Measurements from ENCODE around the gene NEGR1. TPM values are rescaled to one million over a fixed set of nuclear protein-coding genes. Genes with fewer than 3 reads are reported as not detected.

Gene NEGR1
- total RNA-seq, 1 experiment from 2014 or later: 0.05 TPM

DNA sequence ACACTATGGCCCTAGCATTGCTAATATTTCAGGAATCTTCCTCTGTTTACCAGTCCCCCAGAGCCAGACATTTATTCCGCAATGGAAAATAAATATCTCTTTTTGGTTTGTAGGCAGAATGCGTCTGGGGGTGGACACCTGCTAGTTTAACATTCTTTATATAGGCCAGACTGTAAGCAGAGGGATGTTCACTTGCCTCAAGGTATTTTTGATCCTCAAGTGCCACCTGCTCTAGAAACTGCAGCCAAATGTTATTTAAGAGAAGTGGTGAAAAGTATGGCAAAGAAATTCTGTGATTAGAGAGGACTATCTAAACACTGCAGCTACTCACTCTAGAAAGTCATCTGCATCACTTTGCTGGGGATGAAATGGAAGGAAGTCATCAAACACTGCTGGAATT is 164.7 kb downstream of the NEGR1 start:
- H3K79me2 ChIP-seq (ENCODE audit: insufficient read depth, low read length): no peaks in the 10 kb centered on the region
- ChIA-PET CTCF (no interaction called here), POLR2A (no interaction called here), RAD21 (ENCODE audit: low non-redundant PET in 1 of 2, low total read pairs in 2 of 2, uncharacterized antibody in 2 of 2, unreplicated experiment in 2 of 2) (no interaction called here)
- no peaks in the 10 kb centered on the region for H3K36me3 ChIP-seq (ENCODE audit: control insufficient read depth in 1 of 2, insufficient read depth in 2 of 2, low read length in 2 of 2)
- H3K9ac ChIP-seq (ENCODE audit: low read length): no peak overlapping the region
- intact Hi-C loops (cut with micrococcal nuclease): no loop called here
- ATAC-seq (no peak), DNase-seq (ENCODE audit: low read depth, low spot score) (no peak)
- no peaks in the 10 kb centered on the region for H3K4me1 ChIP-seq (ENCODE audit: control insufficient read depth in 1 of 2, insufficient read depth in 2 of 2, low read length in 2 of 2)
- H2AFZ ChIP-seq (ENCODE audit: low read depth, low read length, poor library complexity, severe bottlenecking): no peak overlapping the region
- no peaks in the 10 kb centered on the region for H3K9me2 ChIP-seq (ENCODE audit: insufficient read depth)
- no peak overlapping the region for H3K27ac ChIP-seq (ENCODE audit: low read depth, low read length)
- H4K20me1 ChIP-seq (ENCODE audit: insufficient read depth): no peaks in the 10 kb centered on the region
- BruUV-seq (replicated peaks): no TSS peak
- peaks cover 0 to 5% of the 10 kb centered on the region in 2 experiments; a peak in 1 of 4 replicates for H3K9me3 ChIP-seq (ENCODE audit: control insufficient read depth in 1 of 2, insufficient read depth in 1 of 2, low read depth in 1 of 2, low read length in 2 of 2)
- H3K4me3 ChIP-seq (replicated peaks in 1 of 2; ENCODE audit: low read depth in 1 of 2, low read length in 2 of 2): no peak overlapping the region
- TF ChIP-seq, protein P1, sequence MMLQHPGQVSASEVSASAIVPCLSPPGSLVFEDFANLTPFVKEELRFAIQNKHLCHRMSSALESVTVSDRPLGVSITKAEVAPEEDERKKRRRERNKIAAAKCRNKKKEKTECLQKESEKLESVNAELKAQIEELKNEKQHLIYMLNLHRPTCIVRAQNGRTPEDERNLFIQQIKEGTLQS (IDR thresholded peaks at IDR 0.05): no peak
- no peak for TF ChIP-seq SIN3A (IDR thresholded peaks at IDR 0.05; ENCODE audit: low read depth)
- no peak for TF ChIP-seq CEBPB (IDR thresholded peaks at IDR 0.05; ENCODE audit: low read depth)
- no peak for TF ChIP-seq JUND (IDR thresholded peaks at IDR 0.05)
- no peak for TF ChIP-seq EZH2 (IDR thresholded peaks at IDR 0.05)
- TF ChIP-seq, protein P2, sequence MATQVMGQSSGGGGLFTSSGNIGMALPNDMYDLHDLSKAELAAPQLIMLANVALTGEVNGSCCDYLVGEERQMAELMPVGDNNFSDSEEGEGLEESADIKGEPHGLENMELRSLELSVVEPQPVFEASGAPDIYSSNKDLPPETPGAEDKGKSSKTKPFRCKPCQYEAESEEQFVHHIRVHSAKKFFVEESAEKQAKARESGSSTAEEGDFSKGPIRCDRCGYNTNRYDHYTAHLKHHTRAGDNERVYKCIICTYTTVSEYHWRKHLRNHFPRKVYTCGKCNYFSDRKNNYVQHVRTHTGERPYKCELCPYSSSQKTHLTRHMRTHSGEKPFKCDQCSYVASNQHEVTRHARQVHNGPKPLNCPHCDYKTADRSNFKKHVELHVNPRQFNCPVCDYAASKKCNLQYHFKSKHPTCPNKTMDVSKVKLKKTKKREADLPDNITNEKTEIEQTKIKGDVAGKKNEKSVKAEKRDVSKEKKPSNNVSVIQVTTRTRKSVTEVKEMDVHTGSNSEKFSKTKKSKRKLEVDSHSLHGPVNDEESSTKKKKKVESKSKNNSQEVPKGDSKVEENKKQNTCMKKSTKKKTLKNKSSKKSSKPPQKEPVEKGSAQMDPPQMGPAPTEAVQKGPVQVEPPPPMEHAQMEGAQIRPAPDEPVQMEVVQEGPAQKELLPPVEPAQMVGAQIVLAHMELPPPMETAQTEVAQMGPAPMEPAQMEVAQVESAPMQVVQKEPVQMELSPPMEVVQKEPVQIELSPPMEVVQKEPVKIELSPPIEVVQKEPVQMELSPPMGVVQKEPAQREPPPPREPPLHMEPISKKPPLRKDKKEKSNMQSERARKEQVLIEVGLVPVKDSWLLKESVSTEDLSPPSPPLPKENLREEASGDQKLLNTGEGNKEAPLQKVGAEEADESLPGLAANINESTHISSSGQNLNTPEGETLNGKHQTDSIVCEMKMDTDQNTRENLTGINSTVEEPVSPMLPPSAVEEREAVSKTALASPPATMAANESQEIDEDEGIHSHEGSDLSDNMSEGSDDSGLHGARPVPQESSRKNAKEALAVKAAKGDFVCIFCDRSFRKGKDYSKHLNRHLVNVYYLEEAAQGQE (IDR thresholded peaks at IDR 0.05; ENCODE audit: low read depth): no peak
- TF ChIP-seq FOSL1 (IDR thresholded peaks at IDR 0.05; ENCODE audit: low read depth): no peak
- no peak for TF ChIP-seq SP1 (IDR thresholded peaks at IDR 0.05; ENCODE audit: low read depth)
- TF ChIP-seq, protein P3, sequence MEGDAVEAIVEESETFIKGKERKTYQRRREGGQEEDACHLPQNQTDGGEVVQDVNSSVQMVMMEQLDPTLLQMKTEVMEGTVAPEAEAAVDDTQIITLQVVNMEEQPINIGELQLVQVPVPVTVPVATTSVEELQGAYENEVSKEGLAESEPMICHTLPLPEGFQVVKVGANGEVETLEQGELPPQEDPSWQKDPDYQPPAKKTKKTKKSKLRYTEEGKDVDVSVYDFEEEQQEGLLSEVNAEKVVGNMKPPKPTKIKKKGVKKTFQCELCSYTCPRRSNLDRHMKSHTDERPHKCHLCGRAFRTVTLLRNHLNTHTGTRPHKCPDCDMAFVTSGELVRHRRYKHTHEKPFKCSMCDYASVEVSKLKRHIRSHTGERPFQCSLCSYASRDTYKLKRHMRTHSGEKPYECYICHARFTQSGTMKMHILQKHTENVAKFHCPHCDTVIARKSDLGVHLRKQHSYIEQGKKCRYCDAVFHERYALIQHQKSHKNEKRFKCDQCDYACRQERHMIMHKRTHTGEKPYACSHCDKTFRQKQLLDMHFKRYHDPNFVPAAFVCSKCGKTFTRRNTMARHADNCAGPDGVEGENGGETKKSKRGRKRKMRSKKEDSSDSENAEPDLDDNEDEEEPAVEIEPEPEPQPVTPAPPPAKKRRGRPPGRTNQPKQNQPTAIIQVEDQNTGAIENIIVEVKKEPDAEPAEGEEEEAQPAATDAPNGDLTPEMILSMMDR (IDR thresholded peaks at IDR 0.05 in 2 of 3, conservative IDR thresholded peaks at IDR 0.05 in 1 of 3; ENCODE audit: borderline replicate concordance in 1 of 3, insufficient read depth in 1 of 3, low read depth in 2 of 3, low read length in 2 of 3): no peak
- no peak for TF ChIP-seq ZNF274 (IDR thresholded peaks at IDR 0.05; ENCODE audit: low read depth, low read length)
- TF ChIP-seq RAD21 (IDR thresholded peaks at IDR 0.05; ENCODE audit: low read depth): no peak
- TF ChIP-seq POLR2AphosphoS5 (IDR thresholded peaks at IDR 0.05; ENCODE audit: low read depth, low read length): no peak
- TF ChIP-seq ZFX (IDR thresholded peaks at IDR 0.05): no peak
- no peak for TF ChIP-seq EGR1 (IDR thresholded peaks at IDR 0.05; ENCODE audit: low read depth)
- TF ChIP-seq EZH2phosphoT487 (IDR thresholded peaks at IDR 0.05; ENCODE audit: borderline replicate concordance): no peak
- no peaks in the 10 kb centered on the region for H3K27me3 ChIP-seq (ENCODE audit: insufficient read depth, low read length)
- no peak overlapping the region for H3K4me2 ChIP-seq (ENCODE audit: low read length)
